HG02938 (cell line): Measurements from ENCODE around the gene AFF3.

Source experiments
- ATAC-seq: cut with Tn5 transposase; IDR thresholded peaks from one replicate; pipeline ENCODE4 v1.9.1; 2021; ENCODE audit warnings: mild to moderate bottlenecking, moderate library complexity; ENCODE audit not compliant: unreplicated experiment

The AFF3 gene

DNA sequence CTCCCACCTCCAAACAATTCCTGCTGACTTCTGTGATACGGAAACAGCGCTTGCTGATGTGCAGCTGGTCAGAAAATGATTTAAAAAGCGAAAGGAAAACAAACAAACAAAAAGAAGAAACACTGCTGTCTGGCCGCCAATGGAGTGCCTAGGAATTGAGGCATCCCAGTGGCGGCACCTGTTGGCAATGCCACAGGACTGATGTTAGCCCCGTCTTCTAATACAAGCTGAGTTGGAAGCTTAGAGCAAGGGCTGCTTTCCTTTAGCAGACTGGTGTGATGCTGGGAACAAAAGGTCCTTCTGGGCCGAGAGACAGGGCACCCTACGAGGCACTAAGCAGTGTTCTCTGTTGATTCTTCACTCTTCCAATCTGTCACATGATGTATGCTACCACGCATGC is 489.0 kb downstream of the AFF3 start:
- no peak for ATAC-seq

- no peak for ATAC-seq
These were observed 489.5 kb downstream of the AFF3 start for GRCh38 chr2:99652862-99653261.

GRCh38 chr2:99651930-99652670 is 490.3 kb downstream of the AFF3 start:
- no peak for ATAC-seq

DNA sequence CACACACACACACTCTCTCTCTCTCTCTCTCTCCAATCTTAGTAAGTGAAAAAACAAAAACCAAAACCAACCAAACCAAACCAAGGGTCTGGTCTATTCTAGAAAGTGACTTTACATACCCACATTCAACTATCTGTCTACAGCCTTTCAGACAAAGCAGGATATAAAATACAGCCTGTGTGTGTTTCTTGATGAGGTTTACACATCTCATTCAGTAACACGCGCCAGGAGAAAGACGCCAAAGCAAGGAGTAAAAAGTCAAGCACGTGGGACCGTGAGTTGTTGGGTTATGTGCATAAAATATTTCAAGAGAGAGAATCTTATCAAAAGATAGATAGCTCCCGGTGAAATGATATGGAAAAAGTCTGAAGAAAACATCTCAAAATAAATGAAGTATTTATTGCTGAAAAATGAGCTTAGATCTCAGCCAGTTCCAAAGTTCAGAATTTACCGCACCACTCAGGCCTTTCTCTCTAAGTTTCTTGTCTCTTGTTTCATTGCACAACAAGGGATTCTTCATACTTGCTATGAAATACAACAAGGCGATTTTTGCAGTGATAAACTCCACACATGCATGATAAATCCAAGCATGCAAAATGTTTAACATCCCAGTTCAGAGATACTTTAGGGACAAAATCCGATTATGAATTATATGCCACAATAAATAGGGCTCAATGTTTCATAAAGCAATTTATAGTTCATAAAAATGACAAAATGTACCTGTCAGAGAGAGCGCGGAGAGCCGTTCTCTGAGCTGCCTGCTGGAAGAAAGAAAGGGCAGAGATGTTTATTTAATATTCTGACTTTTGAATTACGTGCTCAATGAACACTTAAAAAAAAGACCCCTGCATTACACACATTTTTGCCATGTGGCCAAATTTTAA is 493.2 kb downstream of the AFF3 start:
- ATAC-seq = no peak

GRCh38 chr2:99648178-99648844 is 494.1 kb downstream of the AFF3 start:
- ATAC-seq = no peak

DNA sequence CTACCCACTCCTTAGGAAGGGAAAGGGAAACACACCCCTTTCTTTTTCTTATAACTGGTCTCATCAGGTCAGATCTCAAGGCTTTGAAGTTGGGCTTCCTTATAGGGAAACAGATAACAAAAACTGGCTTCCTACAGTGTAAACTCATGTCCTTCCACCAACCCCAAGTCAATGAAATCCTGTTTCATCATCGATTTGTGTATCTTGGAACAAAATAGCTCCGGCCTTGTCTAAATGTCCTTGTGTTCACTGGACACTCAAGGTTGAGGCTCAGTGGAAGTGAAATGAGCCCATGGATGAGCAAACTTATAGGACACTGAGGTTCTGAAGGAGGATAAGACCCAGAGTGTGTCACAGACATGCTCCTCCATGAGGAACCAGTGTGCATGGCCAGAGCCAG is 496.4 kb downstream of the AFF3 start:
- ATAC-seq = no peak

GRCh38 chr2:99644419-99644787 is 498.0 kb downstream of the AFF3 start:
- no peak for ATAC-seq

DNA sequence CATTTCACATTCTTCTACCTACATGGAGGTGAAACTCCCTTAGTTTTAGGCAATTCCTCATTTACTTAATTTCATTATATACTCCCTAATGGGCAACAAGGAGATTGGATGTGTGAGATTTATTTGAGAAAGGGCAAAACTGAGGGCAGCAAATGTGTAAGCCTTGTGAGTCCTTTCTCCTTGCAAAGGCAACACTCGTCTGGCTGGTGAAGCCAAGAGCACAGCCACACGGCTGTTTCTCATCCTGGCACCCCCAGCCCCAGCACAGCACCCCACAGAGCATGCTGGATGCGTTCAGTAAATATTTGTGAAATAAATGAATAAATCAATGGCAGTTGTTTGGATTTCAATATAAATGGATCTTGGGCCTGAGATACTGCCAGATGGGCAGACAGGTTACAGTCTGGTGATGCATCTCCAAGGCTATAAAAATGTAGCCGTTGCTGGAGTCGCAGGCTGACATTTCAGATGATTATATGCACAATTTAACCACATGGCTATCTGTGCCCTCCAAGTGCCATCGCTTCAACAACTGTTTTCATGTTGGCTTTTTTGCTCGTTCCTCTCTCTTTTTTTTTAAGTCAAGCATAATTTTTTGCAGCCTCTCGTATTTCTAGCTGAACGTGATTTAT is 498.5 kb downstream of the AFF3 start:
- ATAC-seq = no peak

DNA sequence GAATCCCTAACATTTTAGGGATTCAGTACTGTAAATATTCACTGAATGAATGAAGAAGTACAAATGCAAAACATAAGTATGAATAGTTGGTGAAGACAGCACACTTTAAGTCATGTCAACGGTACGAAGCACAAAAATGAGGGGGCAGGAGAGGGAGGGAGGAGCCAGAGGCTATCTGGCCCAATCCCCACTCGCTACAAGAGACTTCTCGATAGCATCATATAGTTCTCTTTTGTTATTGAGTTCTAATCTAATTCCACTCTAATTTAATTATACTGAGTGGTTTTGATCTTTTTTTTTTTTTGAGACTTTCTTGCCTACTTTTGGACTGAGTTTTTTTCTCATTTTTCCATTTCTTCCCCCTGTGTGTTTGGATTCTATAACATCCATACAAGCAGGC is 500.4 kb downstream of the AFF3 start:
- ATAC-seq = no peak

- ATAC-seq = no peak
These were observed 501.7 kb downstream of the AFF3 start for GRCh38 chr2:99640635-99641151.

GRCh38 chr2:99638791-99639190 is 503.6 kb downstream of the AFF3 start:
- ATAC-seq = no peak

GRCh38 chr2:99637159-99637697 is 505.2 kb downstream of the AFF3 start:
- no peak for ATAC-seq

- ATAC-seq = no peak
These were observed 506.0 kb downstream of the AFF3 start for GRCh38 chr2:99636144-99637034.

- no peak for ATAC-seq
These were observed 506.7 kb downstream of the AFF3 start for GRCh38 chr2:99635710-99636109.

GRCh38 chr2:99634234-99634633 is 508.2 kb downstream of the AFF3 start:
- ATAC-seq = no peak

- ATAC-seq = no peak
These were observed 510.7 kb downstream of the AFF3 start for GRCh38 chr2:99631700-99632099.

DNA sequence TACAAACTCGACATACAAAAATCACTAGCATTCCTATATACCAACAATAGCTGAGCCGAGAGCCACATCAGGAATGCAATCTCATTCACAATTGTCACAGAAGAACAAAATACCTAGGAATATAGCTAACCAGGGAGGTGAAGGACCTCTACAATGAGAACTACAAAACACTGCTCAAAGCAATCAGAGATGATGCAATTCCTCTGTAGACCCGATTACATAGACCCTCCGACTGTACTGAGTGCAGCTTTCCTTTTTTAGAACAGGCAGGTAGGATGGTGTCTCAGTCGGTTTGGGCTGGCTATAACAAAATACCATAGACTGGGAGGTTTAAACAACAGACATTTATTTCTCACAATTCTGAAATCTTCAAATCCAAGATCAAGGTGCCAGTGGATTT is 513.1 kb downstream of the AFF3 start:
- no peak for ATAC-seq

- no peak for ATAC-seq
These were observed 516.2 kb downstream of the AFF3 start for GRCh38 chr2:99626158-99626557.

DNA sequence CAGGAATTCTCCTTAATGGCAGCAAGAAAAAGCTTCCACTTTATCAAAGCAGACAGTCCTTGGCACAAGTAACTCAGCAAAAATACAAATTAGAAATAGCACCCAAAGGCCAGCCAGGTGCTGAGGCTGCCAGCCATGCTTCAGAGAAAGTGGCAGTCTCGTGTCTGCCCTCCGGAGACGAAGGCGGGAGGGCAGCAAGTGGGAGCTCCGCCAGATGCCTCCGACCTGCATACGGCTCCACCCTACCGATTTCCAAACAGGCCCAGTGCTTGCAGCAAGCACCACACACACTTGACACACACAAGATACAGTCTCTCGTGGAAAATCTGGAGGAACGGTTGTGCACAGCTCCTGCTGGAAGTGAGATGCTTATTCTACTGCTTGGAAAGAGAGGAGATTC is 517.7 kb downstream of the AFF3 start:
- ATAC-seq = no peak

DNA sequence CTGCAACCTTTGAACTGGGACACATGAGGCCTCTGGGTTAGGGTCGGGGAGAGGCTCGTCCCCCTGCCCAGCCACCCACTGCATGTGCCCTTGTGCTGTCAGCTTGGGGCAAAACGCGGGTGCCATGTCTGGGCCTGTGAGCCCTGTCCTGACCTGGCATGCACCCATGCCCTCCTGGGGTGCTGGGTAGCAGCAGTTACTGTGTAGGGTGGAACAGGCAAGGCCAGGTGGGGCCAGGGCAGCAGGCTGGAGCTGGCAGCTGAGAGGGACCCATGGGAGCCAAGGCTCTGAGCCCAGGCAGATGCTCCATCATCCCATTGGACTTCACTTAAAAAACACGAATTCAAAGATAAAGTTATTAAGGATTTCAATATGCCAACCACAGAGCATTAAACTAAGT is 518.8 kb downstream of the AFF3 start:
- no peak for ATAC-seq
